GM18508 (cell line): Measurements from ENCODE around the gene KAT6B.

Experiments used
- ATAC-seq: cut with Tn5 transposase; IDR thresholded peaks from one replicate; pipeline ENCODE4 v1.9.1; 2021; ENCODE audit warnings: moderate number of reproducible peaks; ENCODE audit not compliant: insufficient read depth, unreplicated experiment

Gene KAT6B

GRCh38 chr10:75079436-75080083, 253.2 kb downstream of the KAT6B start:
- no peak for ATAC-seq

DNA sequence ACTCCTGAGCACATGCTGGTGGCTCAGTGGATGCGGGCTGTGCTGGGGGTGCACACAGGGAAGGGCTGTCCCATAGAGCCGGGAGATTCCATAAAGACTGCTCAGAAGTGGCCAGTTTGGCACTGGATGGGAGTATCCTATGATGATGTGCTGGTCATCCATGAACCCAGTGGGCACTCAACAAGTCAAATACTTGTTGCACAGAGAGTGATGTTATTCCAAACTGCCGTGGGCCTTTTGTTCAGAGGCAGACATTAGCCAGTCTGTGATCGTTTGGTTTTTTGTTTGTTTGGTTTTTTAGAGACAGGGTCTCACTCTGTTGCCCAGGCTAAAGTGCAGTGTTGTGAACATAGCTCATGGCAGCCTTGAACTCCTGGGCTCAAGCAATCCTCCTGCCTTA, 254.2 kb downstream of the KAT6B start:
- ATAC-seq = no peak

DNA sequence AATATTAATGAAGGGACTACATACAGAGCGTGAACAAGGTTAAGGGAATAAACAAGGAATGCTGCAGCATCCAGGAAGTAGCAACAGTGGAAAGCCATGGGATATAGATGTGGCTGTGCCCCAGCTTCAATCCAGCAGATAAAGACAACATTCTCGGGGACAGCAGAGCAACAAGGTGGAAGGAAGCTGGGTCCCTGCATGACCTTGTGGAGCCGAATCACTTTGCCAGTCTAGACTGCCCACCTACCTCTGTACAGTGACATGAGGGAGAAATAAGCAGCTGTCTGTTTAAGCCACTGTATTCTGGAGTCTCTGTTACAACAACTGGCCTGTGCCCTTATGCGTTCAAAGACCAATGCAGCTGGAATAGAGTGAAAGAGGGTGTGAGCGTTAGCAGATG, 255.0 kb downstream of the KAT6B start:
- ATAC-seq = no peak
